Memory B cell (primary cell): ENCODE results near the gene TGM2.

ENCODE experiments used
- ATAC-seq: fragments of 150-1000 bp; cut with Tn5 transposase; 2 replicates; pipeline ENCODE4 v1.10.0; 2021; ENCODE audit warnings: low read depth, mild to moderate bottlenecking, moderate library complexity
- DNase-seq, 2 donors: peaks; one replicate each; pipeline ENCODE4 v3.0.0; 2022; ENCODE audit warnings: low spot score in 2 of 2
- H3K27ac Mint-ChIP-seq: one replicate; pipeline ENCODE4 v1.8.0; 2022; ENCODE audit warnings: mild to moderate bottlenecking, moderate library complexity, mixed read lengths
- H3K27me3 Mint-ChIP-seq: one replicate; pipeline ENCODE4 v1.8.0; 2022; ENCODE audit warnings: mixed read lengths
- H3K36me3 Mint-ChIP-seq: one replicate; pipeline ENCODE4 v1.8.0; 2022; ENCODE audit warnings: mild to moderate bottlenecking, mixed read lengths
- H3K4me1 Mint-ChIP-seq: one replicate; pipeline ENCODE4 v1.8.0; 2022; ENCODE audit warnings: mixed read lengths
- H3K4me3 Mint-ChIP-seq: one replicate; pipeline ENCODE4 v1.8.0; 2022; ENCODE audit warnings: mild to moderate bottlenecking, moderate library complexity, mixed read lengths
- H3K9me3 Mint-ChIP-seq: one replicate; pipeline ENCODE4 v1.8.0; 2022; ENCODE audit warnings: mixed read lengths

TGM2 gene

DNA sequence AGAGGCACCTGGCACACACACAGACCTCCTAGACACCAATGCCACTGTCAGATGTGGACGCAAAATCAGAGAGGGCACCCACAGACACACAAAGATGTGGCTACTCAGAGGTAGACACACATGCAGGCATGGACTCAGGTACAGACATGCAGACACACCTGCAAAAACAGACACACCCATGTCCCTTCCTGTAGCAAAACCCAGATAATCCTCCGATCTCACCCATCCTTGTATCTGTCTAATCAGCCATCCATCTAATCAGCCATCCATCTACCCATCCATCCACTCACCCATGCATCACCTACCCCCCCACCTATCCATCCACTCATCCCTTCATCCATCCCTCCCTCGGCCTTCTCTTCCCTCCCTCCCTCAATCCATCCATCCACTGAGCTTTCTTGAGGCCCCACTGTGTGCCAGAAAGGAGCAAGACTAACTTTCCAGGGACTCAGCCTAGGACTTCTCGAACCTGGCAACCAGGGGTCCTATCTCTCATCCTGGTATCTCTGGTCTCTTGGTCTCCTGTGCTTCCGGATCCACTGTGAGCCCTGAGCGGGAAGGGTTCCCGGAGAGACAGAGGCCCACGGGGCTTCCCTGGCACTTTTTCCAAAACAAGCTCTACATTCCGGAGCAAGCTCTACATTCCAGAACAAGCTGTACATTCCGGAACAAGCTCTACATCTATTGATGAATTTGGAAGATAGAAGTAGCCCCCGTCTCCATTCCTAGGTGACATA lies 1.1 kb upstream of the TGM2 start:
- ATAC-seq (no peak), DNase-seq (no peak)
- Mint-ChIP-seq H3K27me3 (no peaks in the 10 kb centered on the region), H3K36me3 (no peaks in the 10 kb centered on the region), H3K27ac (peak overlapping the region; percentile 78), H3K4me1 (peaks cover 19% of the 10 kb centered on the region), H3K9me3 (no peaks in the 10 kb centered on the region), H3K4me3 (peak overlapping the region; percentile 80)

DNA sequence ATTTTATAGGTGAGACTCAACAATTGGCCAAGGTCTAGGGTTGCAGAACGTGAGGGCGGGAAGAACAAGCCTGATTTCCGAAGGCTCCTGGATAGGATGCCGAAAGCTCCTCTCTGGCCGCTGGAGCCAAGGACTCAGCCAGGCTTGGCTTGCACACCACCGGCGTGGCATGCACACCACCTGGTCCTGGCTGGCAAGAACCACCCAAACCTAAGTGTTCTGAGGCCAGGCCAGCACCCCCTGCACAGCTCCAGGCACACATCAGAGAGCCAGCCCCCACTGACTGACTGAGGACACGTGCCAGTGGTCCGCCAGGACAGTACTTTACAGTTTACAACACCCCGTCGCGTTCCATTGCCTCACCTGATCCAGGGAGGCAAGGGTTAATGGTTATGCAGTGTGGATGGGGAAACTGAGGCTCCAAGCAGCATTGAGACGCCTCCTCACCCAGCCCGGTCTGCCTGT lies 414 bp downstream of the TGM2 start:
- Mint-ChIP-seq H3K36me3 (no peaks in the 10 kb centered on the region), H3K4me3 (peak overlapping the region; percentile 80), H3K4me1 (peaks cover 16% of the 10 kb centered on the region), H3K9me3 (no peaks in the 10 kb centered on the region), H3K27ac (no peak overlapping the region), H3K27me3 (no peaks in the 10 kb centered on the region)
- ATAC-seq = no peak
- DNase-seq = no peak

DNA sequence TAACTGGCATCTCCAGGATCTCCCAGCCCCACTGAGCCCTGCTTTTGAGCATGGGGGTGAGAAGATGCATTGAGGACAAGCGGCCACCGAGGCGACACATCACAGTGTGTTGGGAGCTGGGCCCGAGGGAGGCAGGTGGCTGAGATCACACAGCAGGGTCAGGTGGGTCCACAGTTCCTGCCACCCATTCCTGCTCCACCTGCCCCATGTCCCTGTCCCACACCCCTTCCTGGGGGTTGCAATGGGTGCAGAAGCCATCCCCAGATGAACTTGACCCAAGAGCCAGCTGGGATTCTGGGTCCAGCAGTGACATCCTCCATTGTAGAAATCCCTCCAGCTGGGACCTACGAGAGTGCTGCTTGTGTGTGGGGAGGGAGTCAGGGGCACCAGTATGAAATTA lies 1.0 kb downstream of the TGM2 start:
- DNase-seq (no peak), ATAC-seq (no peak)
- peaks cover 17% of the 10 kb centered on the region for H3K4me1 Mint-ChIP-seq
- peaks cover 1% of the 10 kb centered on the region for H3K36me3 Mint-ChIP-seq
- H3K27me3 Mint-ChIP-seq = no peaks in the 10 kb centered on the region
- H3K9me3 Mint-ChIP-seq = no peaks in the 10 kb centered on the region
- no peak overlapping the region for H3K27ac Mint-ChIP-seq
- no peak overlapping the region for H3K4me3 Mint-ChIP-seq

DNA sequence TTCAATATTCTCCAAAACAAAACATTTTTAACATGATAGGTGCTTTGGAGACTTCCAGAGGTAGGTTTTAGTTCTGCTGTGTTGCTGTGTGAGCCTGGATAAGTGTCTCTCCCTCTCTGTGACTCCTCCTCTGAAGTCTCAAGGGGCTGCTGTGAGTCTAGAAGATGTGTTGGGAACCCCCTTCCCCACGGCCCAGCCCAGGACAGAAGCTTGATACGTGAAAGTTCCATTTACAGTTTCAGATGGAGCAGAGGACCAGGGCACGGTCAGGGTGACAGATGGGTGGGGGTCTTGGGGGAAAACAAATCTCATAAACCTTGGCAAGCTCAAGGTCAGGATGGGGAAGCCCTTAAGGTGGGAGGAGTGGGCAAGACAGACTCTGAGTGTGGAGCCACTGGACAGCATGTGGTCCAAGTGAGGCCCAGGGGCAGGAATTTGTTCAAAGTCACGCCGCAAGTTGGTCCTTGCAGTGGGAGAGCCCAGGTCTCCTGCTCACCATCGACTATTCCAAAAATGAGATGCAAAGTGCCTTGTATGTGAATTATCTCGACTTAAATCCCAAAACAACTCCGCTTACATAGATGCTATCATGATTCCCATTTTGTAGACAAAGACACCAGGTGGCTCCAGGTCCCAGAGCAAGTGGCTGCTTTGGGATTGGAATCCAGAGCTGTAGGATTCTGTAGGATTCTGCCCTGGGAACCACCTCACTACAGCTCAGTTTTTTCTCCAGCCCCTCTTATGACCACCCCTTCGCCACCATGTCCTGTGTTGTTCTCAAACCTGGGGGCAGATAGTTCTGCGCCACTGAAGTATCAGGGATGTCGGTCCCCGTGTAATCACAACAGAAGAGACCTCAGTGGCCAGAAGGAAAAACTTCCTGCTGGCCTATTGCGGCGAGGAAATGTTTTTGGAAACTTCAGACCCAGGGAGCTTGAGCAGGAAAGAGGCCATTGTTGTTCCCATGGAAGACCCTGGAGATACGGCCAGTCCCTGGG lies 1.9 kb downstream of the TGM2 start:
- DNase-seq = no peak
- peaks cover 13% of the 10 kb centered on the region for H3K4me1 Mint-ChIP-seq
- H3K27me3 Mint-ChIP-seq = no peaks in the 10 kb centered on the region
- no peaks in the 10 kb centered on the region for H3K9me3 Mint-ChIP-seq
- no peak for ATAC-seq
- peak overlapping the region; percentile 49 for H3K27ac Mint-ChIP-seq
- H3K36me3 Mint-ChIP-seq = peaks cover 1% of the 10 kb centered on the region
- no peak overlapping the region for H3K4me3 Mint-ChIP-seq

DNA sequence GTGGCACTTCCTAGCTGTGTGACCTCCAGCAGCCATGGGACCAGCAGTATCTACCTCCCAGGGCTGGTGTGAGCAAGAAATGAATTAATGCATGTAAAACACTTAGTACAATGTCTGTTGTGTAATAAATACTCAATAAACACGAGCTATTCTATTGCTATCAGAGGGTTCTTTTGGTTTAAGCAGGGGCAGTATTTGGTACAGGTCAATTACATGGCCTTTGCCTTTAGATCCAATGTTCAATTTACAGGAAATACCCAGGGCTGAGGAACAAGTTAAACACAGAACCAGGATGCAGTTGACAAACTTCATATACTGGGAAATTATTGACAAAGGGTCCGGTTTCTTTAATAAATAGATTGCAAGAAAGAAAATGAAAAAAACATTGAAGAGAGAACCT lies 2.9 kb downstream of the TGM2 start:
- DNase-seq (no peak), ATAC-seq (no peak)
- no peak overlapping the region for H3K4me3 Mint-ChIP-seq
- H3K4me1 Mint-ChIP-seq = peaks cover 13% of the 10 kb centered on the region
- H3K9me3 Mint-ChIP-seq = no peaks in the 10 kb centered on the region
- H3K27ac Mint-ChIP-seq = peak overlapping the region; percentile 49
- H3K27me3 Mint-ChIP-seq = no peaks in the 10 kb centered on the region
- peaks cover 1% of the 10 kb centered on the region for H3K36me3 Mint-ChIP-seq

DNA sequence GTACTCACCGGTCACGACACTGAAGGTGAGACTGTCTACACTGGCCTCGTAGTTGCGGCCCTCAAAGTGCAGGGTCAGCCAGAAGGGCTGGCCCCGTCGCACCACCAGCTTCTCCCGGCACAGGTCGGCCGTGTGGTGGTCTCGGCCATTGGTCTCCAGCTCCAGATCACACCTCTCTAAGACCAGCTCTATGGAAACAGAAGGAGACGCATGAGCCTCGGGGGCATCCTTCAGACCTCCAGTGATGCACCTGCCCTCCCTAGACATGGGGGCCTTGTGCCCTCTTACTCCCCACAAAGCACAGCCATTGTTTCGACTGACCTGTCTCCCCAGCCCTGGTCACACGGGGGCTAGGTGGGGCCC lies 3.7 kb downstream of the TGM2 start:
- DNase-seq (no peak), ATAC-seq (no peak)
- Mint-ChIP-seq H3K27me3 (no peaks in the 10 kb centered on the region), H3K4me1 (peaks cover 13% of the 10 kb centered on the region), H3K4me3 (no peak overlapping the region), H3K9me3 (no peaks in the 10 kb centered on the region), H3K27ac (no peak overlapping the region), H3K36me3 (peaks cover 1% of the 10 kb centered on the region)

DNA sequence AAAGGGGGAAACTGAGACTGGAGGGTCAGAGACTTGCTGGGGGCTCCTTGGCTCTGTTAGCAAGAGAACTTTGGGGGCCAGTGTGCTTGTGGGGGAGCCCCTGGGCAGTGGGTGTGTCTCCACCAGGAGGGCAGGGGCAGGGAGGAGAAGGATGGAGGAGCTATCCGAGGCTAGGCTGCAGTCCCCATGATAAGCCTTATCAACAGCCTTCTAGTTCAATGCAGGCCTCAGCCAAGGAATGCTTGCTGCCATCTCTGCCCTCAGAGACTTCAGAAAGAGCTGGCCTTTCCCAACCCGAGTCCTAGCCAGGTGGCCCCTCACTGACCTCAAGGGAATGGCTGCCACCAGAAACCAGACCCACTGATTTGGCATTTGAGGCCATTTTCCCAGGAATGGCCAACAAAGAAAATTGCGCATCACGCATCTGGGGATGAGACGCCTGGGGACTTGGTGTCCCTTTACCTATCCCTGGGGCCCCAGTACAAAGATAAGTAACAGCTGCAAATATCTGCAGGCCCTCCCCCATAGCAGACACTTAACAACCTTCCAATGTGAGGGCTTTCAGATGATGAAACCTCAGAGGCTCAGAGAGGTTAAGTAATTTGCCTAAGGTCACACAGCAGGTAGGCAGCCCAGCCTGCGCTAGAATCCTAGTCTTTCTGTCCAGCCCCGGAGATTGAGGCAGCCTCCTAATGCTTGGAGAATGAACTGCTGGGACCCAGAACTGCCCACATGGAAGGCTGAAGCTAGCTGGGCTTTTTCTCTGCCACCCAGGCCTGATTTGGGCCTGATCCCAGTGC lies 4.9 kb downstream of the TGM2 start:
- Mint-ChIP-seq H3K9me3 (no peaks in the 10 kb centered on the region), H3K27ac (no peak overlapping the region), H3K4me1 (peaks cover 3% of the 10 kb centered on the region), H3K36me3 (peaks cover 1% of the 10 kb centered on the region), H3K27me3 (no peaks in the 10 kb centered on the region), H3K4me3 (no peak overlapping the region)
- ATAC-seq (no peak), DNase-seq (no peak)

DNA sequence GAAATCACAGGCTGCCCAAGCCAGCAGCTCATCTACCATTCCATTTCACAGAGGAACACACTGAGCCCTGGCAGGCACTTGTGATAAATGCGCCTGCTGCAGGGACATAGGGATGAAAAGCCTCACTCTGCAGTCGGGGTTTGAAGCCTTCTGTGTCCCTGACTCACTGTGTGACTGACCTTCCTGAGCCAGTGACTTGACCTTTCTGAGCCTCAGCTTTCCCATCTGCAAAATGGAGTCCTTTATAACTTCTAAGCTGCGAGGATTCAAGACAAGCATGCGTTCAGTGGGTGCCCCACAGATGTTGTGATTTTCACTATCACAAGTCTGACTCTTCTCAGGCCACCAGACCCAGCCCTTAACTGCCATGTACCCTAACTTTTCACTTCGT lies 5.5 kb downstream of the TGM2 start:
- no peak overlapping the region for H3K4me3 Mint-ChIP-seq
- H3K9me3 Mint-ChIP-seq = no peaks in the 10 kb centered on the region
- DNase-seq = no peak
- peaks cover 1% of the 10 kb centered on the region for H3K36me3 Mint-ChIP-seq
- H3K4me1 Mint-ChIP-seq = peaks cover 3% of the 10 kb centered on the region
- H3K27me3 Mint-ChIP-seq = no peaks in the 10 kb centered on the region
- no peak overlapping the region for H3K27ac Mint-ChIP-seq
- no peak for ATAC-seq

DNA sequence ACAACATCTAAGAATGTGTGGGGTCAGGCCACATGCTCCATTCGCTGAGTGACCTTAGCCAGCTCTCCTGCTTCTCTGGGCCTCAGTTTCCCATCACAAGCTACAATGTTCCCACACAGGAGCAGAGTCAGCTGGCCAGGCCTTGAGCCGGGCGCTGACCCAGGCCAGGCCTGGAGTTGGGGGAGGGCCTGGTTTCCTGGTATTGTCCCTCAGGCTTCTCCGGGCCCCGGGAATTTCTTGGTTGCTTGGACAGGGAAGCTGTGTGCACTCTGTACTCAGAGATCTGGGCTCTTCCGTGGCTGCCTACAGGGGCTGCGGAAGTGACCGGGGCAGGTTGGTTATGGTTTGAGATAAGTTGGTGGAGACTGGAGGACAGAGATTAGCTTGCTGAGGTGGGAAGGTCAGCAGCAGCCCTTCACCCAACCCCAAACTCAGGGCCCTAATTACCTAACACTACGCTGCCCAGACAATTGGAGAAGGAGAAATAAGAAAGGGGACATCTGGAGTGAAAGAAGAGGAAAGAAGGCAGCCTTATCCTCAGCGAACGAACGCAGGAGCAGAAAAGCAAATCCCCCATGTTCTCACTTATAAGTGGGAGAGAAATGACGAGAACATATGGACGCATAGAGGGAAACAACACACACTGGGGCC lies 6.2 kb downstream of the TGM2 start:
- H3K36me3 Mint-ChIP-seq = peaks cover 1% of the 10 kb centered on the region
- H3K4me1 Mint-ChIP-seq = peaks cover 5% of the 10 kb centered on the region
- H3K27me3 Mint-ChIP-seq = no peaks in the 10 kb centered on the region
- H3K4me3 Mint-ChIP-seq = no peak overlapping the region
- no peaks in the 10 kb centered on the region for H3K9me3 Mint-ChIP-seq
- DNase-seq (no peak), ATAC-seq (no peak)
- no peak overlapping the region for H3K27ac Mint-ChIP-seq

DNA sequence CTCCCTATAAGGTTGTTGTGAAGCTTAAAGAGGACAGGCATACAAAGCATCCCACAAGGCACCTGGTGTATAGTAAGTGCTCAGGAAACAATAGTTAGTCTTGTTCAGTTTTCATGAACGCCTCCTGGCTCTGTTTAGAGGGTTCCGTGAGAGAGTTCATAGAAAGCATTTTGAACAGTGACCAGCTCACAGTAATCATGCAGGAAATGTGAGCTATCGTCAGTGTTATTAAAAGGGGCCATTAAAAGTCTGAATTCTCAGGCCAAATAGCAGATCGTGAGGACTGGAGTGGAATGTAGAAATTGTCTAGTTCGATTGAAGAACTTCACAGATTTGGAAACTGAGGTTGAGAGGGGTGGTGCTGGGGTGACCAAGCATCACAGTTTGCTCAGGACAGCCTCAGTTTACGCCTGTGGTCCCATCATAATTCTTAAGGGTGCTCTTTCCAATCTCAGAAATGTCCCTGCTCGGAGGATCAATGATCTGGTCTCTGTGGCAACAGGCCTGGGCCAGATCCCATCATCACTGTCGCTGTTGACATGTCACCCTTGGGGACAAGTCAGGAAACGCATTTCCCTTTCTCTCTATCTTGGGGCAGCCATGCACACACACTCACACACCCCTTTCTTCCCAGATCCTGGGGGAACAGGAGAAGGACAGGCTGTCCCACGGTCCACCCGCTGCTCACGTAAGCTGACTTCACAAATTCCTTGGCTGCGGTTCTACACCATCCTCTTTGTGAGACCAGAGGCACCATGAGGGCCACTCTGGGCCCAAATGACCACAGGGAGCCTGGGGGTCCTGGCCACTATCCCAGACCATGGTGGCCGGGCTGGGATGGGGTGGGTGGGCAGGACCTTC lies 7.2 kb downstream of the TGM2 start:
- Mint-ChIP-seq H3K4me3 (no peak overlapping the region), H3K4me1 (peaks cover 7% of the 10 kb centered on the region), H3K9me3 (no peaks in the 10 kb centered on the region), H3K27ac (no peak overlapping the region), H3K27me3 (no peaks in the 10 kb centered on the region), H3K36me3 (peaks cover 1% of the 10 kb centered on the region)
- DNase-seq (no peak), ATAC-seq (no peak)

DNA sequence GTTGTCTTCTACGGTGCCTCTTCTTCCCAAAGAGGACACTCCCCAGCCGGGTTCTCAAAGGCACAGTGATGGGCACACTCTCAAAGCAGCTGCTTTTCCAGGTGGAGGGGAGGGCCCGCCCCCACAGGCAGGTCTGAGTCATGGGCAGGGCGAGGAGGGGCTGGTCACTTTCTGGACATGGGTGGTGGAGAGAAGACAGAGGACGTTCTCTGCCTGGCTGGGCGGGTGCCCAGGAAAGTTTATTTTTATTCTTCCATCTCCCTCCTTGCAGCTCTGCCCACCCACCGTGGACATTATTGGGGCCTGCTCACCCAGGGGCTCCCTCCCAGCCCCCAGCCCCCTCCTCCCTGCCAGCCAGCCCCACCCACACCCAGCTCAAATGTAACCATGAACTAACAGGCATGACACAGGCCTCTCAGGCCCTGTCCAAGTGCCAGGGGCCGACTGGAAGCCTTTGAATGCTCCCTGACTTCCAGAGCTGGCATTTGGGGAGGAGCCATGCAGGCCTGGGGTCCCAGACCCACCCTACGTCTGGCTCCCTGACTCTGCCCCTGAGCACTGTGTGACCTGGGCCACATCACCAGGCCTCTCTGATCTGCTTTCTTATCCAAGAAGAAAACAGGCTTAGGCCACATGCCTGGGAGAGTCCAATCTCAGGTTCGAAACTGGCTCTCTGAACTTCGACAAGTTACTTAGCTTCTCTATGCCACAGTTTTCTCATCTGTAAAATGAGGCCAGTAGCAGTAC lies 8.0 kb downstream of the TGM2 start:
- Mint-ChIP-seq H3K4me1 (peaks cover 15% of the 10 kb centered on the region), H3K27ac (no peak overlapping the region), H3K9me3 (no peaks in the 10 kb centered on the region), H3K27me3 (no peaks in the 10 kb centered on the region), H3K36me3 (peaks cover 1% of the 10 kb centered on the region), H3K4me3 (no peak overlapping the region)
- DNase-seq (no peak), ATAC-seq (no peak)

DNA sequence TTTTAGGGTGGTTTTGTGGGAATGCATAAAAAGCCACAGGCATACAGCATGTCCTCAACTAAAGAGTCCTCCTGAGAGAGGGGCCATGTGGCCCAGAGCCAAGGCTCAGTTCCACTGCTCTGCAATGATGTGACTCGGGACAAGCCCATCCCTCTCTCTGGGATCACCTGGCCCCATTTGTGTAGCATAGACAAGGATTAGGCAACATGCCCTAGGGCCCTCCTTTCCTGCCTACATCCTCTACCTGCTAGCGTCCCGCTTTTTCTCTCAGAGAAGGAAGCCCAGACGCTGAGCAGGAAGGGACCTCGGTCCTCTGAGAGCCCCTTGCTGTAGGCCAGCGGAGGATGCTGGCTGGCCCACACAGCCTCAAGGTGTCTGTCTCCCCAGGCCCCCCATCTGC lies 8.8 kb downstream of the TGM2 start:
- DNase-seq (no peak), ATAC-seq (no peak)
- peaks cover 16% of the 10 kb centered on the region for H3K4me1 Mint-ChIP-seq
- peaks cover 1% of the 10 kb centered on the region for H3K36me3 Mint-ChIP-seq
- no peaks in the 10 kb centered on the region for H3K27me3 Mint-ChIP-seq
- H3K4me3 Mint-ChIP-seq = no peak overlapping the region
- no peak overlapping the region for H3K27ac Mint-ChIP-seq
- no peaks in the 10 kb centered on the region for H3K9me3 Mint-ChIP-seq
